HG03520 (cell line): ENCODE results near the gene WBP2.
"Not testable (repeated sequence)": the region's sequence is repeated elsewhere in the genome, so short reads cannot be mapped to it uniquely, and the experiment has no call there.

Experiments used
- ATAC-seq: cut with Tn5 transposase; IDR thresholded peaks from one replicate; pipeline ENCODE4 v1.9.1; 2021; ENCODE audit warnings: mild to moderate bottlenecking, moderate library complexity; ENCODE audit not compliant: unreplicated experiment

The WBP2 gene

DNA sequence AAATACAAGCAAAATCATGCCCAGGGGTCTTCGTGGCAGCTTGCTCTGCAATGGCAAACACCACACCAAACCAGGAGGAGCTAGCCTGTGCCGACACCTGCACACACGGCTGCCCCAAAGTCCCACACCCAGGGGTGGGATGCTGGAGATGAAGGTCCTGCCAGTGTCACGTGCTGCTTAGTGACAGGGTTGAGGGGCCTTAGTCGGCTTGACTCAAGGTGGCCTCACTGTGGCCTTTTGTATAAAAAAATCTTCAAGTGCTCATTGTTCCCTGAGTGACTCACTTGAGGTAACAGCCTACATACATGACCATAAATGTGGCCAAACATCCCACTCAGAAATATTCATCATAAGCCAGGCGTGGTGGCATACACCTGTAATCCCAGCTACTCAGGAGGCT is 34.3 kb upstream of the WBP2 start:
- no peak for ATAC-seq

DNA sequence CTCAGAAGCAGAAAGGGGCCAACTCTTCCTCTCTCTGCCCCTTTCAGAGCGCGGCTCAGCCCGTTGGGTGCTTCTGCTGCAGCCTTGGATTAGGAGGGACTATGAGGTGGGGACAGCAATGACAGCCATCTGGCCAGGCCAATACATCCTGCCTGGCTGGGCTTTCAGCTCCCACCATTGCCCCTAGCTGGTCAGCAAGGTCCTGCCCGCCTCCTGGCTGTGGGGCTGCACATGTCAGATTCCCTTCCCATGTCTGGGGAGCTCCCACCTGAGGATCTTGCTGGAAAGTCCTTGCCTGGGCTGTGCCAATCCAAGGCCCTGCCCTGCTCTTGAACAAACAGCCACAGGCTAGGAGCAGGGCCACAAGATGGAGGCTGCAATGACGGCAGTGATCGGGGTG is 33.3 kb upstream of the WBP2 start:
- ATAC-seq, result no peak

DNA sequence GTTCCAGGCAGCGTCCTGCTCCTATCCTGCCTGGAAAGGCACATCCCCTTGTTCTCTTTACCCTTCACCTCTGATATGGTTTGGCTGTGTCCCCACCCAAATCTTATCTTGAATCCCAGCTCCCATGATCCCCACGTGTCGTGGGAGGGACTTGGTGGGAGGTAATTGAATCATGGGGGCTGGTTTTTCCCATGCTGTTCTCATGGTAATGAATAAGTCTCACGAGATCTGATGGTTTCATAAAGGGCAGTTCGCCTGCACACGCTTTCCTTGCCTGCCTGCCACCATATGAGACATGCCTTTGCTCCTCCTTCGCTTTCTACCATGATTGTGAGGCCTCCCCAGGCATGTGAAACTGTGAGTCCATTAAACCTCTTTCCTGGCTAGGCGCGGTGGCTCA is 30.7 kb upstream of the WBP2 start:
- not testable (repeated sequence) for ATAC-seq

DNA sequence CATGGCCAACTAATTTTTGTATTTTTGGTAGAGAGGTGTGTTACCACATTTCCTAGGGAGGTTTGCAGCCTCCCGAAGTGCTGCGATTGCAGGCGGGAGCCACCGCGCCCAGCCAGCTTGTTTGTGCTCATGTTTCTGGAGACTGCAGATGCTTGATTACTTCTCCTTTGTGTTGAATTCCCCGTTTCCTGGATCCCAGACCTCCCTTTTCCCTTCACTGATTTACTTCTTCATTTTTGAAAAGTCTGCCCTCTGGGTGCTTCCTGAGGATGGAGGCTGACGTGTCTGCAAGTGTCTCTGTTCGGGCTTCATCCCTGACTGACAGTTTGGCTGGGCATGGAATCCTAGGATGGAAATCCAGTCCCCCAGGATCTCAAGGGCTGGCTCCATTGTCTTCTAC is 30.3 kb upstream of the WBP2 start:
- ATAC-seq, result no peak

DNA sequence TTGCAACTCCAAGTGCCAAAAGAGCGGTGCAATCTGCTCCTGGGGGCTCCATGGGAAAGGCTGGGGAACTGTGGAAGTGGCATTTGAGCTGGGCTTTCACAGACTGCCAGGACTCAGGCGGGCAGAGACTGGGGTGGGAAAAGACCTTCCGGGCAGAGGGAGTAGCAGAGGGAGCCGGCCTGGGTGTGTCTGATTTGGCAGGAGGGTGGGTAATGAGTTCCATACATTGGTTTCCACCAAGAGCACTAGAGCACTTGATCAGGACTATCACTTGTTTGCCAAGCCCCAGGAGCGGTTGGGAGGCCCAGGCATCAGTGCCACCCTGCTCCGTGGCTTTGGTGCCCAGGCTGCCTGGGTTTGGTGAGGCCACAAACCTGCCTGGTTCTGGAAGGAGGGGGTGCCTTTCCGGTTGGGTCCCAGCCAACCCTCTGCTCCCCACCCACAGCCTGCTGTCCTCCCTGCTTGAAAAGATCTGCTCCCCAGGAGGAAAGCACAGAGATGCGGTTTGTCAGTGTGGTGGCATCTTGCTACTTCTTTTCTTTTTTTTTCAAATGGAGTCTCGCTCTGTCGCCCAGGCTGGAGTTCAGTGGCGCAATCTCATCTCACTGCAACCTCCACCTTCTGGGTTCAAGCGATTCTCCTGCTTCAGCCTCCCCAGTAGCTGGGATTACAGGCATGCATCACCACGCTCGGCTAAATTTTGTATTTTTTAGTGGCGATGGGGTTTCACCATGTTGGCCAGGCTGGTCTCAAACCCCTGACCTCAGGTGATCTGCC is 26.7 kb upstream of the WBP2 start:
- no peak for ATAC-seq

DNA sequence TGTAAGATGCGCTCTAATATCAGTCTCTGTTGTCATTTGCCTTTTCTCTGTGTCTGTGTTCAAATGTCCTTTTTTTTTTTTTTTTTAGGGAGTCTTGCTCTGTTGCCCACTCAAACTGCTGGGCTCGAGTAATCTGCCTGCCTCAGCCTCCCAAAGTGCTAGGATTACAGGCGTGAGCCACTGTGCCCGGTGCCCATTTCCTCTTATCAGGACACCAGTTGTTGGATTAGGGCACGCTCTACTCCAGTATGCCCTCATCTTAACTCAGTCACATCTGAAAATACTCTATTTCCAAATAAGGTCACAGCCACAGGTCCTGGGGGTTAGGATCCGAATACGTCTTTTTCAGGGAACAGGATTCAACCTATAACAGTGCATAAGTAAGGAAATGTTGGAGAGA is 25.1 kb upstream of the WBP2 start:
- no peak for ATAC-seq

DNA sequence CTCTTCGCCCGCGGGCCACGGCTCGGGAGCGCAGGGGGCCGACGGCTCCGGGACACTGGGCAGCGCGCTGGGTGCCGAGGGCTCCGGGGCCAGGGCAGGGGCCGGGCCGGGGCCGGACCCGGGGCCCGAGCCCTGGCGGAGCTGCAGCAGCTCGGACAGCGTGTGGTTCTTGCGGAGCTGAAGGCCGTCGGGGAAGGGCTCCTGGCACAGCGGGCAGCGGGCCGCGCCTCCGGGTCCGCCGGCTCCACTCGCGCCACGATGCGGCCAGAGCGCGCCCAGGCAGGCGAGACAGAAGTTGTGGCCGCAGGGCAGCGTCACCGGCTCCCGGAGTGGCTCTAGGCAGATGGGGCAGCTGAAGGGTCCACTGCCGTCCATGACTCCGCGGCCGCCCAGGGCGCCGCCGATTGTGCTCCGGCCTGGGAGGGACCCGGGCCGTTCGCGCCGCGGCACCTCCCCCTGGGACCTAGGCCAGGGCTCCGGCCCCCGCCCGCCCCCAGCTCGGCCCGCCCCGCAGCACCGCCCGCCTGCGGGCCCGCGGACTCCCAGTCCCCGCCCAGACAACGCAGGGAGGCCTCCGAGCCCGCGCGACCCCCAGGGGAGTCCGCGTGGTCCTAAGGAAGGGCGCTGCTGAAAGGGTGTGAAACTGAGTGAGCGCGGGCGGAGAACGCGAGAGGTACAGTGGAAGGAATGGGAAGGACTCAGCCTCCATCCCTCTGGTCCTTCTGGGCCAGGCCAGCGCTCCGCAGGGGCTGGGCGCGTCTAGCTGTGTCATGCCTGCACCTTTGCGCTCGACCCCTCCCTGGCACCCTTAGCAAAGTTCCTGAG is 23.3 kb upstream of the WBP2 start, which contains the start of gene TRIM47:
Gene TRIM47, minus strand, starts transcription at position 408 of the 825 bp plus-strand sequence. Its CDS starts 33 bp downstream, at position 375.
- no peak for ATAC-seq

DNA sequence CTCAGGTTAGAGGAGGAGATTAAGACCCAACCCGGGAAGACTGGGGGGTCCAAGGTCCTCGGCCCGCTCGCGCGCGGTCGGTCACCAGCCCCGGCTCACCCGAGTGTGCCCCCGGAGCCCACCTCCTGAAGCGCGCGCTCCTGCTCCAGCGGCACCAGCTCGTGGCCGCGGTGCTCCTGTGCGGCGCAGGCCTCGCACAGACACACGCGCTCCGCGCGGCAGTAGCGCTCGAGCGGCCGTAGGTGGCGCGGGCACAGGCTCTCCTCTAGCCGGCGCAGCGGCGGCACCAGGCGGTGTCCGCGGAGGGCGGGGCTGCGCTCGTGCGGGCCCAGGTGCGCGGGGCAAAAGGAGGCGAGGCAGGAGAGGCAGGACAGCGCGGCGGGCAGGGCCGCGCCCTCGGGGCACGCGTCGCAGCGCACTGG is 22.6 kb upstream of the WBP2 start:
- ATAC-seq, result no peak

DNA sequence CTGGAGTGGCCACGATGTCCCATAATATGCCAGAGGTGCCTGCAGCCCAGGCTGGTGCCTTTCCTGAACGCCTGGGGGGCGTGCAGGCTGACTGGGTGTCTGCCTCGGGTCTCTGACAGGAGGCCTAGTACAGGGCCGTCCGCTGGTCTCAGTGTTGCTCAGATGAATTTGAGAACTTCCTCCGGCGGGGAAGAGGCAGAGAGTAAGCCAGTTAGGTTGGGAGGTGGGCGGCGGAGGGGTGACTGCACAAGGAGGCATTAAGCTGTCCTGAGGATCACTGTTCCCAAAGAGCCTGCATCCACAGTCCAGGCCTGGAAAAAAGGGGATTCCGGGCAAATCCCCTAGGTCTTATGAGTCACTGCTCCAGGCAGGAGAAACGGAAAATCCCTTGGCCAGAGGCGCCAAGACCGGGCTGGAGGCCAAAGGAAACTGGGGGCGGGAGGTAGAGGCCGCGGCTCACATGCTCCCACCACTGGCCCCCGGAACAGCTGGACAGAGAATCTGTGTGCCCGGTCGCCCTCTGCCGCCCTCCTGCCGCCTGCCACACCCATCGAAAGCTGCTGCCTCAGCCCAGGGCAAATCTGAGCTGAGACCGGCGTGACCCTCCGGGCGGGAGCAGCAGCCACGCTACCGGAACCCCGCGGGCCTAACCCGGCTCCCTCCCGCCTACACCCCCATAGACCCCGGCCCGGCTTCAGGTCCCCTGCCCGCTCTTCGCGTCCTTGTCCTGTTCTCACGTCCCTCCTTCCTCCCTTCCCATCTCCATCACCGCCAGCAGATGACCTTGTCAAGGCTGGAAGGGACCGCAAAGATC is 22.0 kb upstream of the WBP2 start:
- ATAC-seq, result no peak

DNA sequence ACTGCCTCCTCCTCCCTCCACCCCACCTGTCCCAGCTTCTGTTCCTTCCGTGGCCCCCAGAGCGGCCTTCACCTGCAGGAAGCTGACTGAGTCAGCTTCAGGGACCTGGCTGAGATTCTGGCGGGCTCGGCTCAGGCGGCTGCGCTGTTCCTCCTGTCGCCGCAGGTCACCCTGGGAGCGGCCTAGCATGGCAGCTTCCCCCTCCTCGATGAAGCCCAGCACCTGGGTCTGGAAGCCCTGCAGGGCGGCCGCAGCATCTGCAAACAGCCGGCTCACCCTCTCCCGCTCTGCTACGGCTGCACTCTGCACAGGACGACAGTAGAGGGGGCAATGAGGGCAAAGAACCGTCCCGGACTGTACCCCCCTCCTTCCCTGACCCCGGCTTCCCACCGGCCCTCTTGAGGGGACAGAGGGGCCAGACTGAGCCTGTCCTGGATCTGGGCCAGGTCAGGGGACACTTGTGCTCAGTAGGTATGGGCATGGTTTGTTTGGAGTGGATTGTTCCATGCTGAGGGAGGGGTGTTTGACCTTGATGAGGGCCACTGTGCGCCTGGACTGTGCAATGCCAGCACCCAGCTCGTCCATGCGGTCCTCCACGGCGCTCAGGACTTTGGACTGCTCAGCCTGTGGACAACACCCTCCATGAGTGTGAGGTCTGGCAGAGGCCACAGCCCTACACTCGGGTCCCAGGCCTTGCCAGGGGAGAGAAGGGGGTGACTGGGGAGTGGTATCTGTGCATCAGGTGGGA is 21.2 kb upstream of the WBP2 start:
- ATAC-seq, result no peak

DNA sequence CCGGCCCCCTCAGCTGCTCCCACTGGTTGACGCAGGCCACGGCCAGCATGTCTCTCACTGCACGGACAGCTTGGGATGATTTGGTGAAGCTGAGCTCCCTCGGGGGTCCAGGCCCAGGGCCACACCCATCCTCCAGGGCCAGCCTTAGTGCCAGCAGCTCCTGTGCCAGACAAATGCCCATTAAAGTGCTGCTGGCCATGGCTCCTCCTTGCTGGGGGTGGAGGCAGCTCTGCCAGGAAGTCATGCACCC is 20.7 kb upstream of the WBP2 start:
- no peak for ATAC-seq

DNA sequence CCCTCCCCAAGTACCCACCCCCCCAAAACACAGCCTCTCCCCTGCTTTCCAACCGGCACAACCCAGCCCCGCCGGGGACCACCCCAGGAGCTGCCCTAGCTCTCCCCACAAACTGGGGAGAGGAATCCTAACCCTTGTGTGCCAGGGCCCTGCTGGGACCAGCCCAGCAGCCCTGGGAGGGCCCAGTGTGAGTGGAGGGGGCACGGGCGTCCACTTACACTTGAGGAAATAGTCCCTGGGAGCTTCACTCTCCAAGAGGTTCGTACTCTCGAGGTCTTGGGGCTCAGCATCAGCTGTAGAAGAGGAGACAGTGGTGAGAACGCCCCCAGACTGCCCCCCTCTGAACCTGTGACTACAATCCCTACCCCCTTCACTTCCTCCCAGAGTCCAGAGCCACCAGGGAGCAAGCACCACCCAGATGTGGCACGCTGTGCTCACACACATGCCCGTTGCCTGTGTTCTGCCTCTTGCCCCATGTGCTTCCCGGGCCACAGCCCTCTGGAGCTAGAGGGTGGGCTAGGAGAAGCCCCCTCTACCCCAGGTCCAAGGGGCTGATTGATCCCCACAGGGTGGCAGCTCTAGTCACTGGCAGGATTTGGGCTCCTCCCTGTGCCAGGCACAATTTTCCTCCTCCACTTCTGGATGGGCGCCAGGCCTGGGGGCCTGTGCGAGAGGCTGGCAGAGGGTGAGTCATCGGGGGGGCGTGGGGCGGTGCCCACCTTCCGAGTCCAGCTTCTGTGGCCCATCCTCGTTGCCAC is 20.2 kb upstream of the WBP2 start:
- no peak for ATAC-seq

DNA sequence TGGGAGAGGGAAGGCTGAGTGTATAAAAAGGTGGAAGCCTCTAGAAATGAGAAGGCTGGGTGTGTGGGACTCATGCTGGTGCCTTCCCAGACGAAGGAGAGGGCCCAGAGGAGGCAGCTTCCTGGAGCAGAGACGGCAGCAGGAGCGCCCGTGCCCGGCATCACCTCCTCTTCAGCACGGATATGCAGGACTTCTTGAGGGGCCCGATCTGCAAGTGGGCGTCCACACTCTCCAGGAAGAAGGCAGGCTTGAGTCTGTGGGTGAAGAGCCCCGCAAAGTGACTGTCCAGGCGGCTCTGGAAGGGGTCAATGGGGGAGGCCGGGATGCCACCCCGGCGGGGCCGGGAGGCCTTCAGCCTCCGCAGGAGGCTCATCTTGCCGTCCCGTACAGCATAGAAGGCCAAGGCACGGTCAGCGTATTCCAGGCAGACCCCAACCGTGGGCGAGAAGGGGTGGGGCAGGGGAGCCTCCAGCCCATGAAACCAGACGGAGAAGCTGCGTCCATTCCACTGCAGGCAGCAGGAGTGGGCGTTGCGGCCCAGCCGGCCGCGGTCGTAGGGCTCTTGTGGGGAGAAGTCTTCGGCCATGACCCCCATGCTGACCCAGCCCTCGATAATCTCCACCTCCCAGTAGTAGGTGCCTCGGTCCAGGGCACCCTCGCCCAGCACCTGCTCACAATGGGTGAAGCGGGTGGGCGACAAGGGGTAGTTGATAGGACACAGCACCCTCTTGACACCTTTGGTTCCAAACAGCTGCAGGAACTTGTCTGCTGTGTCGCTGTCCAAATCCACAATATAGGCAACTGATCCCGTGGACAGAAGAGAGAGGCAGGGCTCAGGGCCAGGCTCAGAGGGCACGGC is 19.4 kb upstream of the WBP2 start:
- no peak for ATAC-seq

DNA sequence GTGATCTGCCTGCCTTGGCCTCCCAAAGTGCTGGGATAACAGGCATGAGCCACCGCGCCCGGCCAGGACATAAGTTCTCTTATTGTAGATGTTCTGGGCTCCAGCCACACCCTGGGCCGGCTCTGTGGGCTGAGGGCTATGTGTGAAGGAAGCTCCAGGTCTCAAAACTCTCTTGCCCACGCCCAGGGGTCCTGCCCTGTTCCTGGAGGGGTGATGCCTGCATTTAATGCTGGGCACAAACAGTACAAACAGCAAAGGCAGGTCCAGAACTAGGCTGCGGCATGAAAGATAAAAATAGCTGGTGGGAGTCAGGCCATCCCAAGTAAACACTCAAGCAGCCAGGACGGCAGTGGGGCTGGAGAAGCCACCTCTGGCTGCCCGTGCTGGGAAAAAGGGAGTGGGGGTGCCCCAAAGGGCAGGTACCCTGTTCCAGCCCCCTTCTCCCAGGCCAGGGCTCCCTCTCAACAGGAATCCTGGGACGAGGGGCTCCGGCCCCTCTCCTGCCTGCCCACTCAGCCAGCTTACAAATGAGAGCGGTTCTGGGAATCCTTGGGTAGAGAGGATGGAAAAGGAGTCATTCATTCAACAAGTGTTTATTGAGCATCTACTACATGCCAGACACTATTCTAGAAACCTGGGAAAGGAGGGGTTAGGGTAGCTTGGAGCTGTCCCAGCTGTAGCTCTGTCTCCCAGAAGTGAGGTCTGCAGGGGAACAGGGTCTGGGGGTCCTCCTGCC is 18.6 kb upstream of the WBP2 start:
- no peak for ATAC-seq

DNA sequence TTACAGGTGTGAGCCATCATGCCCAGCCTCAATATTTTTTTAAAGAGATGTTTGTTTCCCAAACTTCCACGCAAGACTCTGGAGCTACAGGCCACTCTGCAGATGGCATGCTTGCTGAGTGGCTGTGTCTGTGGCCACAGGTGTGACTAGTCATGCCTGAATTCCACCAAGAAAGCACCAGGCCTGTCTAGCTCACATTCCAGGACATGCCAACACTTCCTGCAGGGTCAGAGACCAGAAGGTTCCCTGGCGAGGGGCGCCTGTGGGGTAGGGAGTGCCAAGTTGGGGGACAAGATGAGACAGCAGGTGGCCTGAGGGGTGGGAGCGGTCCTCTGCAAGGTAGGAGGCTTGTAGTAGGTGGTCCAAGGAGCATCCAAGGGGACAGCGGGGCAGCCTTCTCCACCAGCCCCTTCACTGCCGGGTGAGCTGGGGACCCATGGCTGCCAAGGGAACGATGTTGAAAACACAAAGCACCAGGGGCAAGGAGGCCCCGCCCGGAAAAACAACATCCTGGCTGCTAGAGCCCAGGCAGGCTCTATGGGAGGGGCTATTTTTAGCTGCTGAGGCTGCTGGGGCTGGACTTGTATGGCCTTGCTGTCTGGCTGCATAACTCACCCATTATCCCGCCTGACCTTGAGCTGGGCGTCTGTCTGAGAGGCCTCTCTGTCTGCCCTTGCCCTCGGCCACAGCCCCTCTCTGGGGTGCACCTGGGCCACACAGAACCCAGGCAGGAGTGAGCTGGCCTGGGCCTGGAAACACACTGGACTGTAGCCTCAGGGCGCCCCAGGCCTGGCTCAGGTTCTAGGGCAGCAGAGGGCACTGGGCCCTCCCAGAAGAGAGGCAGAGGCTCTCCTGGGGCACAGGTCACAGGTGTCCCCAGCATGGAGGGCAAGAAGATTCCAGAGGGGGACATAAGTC is 17.6 kb upstream of the WBP2 start:
- ATAC-seq, result no peak

DNA sequence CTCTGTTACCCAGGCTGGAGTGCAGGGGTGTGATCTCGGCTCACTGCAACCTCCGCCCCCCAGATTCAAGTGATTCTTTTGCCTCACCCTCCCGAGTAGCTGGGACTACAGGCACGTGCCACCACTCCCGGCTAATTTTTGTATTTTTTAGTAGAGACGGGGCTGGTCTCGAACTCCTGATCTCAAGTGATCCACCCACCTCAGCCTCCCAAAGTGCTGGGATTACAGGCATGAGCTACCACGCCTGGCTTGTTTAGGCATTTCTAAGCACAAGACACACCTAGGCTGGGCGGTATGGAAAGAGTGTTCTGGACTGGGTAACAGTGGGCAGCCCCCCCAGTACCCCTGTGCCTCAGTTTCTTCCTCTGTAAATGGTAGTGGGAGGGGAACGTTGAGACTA is 15.1 kb upstream of the WBP2 start:
- not testable (repeated sequence) for ATAC-seq

DNA sequence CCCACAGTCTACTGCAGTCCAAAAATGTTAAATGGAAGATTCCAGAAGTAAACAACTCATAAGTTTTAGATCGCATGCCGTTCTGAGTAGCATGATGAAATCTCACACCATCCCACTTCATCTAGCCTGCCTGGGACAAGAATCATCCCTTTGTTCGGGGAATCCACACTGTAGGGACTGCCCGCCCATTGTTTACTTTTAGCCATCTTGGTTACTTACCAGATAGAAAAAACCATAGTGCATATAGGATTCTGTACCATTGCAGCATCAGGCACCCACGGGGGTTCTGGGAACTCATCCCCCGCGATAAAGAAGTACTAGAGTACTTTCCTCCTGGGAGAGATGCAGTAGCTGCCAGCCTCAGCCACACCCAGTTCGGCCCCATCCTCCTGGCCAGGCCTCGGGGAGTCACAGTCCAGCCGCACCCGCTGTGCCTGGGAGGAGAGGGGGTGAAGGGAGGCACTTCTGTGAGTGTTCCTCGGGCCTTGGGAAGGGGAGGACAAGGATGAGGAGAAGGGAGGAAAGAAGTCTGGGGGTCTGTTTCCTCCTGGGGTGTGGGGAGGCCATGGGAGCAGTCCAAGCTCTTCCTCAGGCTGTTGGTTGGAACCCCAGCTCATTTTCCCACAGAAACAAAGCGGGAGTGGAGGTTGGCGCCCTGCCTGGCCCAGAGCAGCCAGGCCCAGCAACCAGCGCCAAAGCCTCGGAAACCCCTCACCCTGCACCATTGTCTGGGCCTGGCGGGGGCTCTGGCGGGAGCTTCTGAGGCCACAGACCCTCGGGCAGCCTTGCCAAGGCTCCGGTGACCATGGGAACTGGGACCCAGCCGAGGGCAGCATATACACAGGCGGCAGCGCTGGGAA is 14.4 kb upstream of the WBP2 start:
- no peak for ATAC-seq
